Mononuclear cell (primary cell): ENCODE results near the gene PDZK1IP1. TPM values are rescaled to one million over a fixed set of nuclear protein-coding genes. Genes with fewer than 3 reads are reported as not detected.

Source experiments
- H3K27me3 ChIP-seq: 2 replicates; pipeline ENCODE4 v1.6.0; 2011; ENCODE audit warnings: low read length, control low read depth; ENCODE audit not compliant: insufficient read depth
- H3K4me1 ChIP-seq: 2 replicates; pipeline ENCODE4 v1.5.1; 2011; ENCODE audit warnings: mild to moderate bottlenecking, low read length, control low read depth; ENCODE audit not compliant: insufficient read depth
- H3K4me3 ChIP-seq: 2 replicates; pipeline ENCODE4 v1.5.1; 2011; ENCODE audit warnings: mild to moderate bottlenecking, low read length, moderate library complexity
- H3K9me3 ChIP-seq: 2 replicates; pipeline ENCODE4 v1.5.1; 2011; ENCODE audit warnings: low read depth, mild to moderate bottlenecking, control low read depth, low read length
- total RNA-seq: library from RNA; depleted of rRNA; stranded (reverse); fragments of >200 nt; gene quantifications from one replicate; pipeline ENCODE4 v1.2.3, GENCODE V29; 2012

PDZK1IP1 gene
- total RNA-seq, 1 donor, result 3.6 TPM

- Histone ChIP-seq H3K4me1 (peaks cover 29% of the 10 kb centered on the region), H3K4me3 (no peak overlapping the region), H3K27me3 (peaks cover 79% of the 10 kb centered on the region), H3K9me3 (no peaks in the 10 kb centered on the region)
Measured at GRCh38 chr1:47226839-47227215, 37.0 kb upstream of the PDZK1IP1 start.

- peaks cover 24% of the 10 kb centered on the region for H3K4me1 ChIP-seq
- H3K4me3 ChIP-seq, result no peak overlapping the region
- no peaks in the 10 kb centered on the region for H3K9me3 ChIP-seq
- peaks cover 73% of the 10 kb centered on the region for H3K27me3 ChIP-seq
Measured at GRCh38 chr1:47226121-47226838, 36.4 kb upstream of the PDZK1IP1 start.

DNA sequence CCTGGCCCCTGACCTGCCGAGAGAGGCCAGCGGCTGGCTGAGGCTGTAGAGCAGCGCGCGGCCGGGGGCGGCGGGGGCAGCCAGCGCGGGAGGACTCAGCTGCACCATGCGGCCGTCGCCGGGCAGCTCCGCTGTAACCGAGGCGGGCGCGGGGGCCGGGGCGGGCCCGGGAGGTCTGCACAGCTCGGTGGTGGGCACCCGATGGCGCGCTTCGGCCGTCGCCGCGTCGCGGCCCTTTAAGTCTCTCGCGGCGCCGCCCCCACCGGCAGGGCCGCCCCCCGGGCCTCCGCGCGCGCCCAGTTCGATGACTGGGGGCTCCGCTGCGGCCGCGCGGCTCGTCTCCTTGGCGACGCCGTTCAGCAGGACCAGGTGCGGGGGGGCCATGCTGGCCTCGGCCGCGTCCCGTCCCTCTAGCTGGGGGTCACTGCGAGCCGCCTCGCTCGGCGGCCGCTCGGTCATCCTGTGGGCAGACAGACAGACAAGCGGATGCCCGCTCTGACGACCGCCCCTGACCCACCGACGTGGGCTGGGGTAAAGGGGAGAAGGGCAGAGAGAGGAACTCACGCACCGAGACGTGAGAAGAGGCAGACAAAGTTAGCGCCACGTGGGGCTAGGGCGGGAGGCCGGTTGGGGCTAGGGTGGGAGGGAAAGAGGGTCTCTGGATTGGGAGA lies 35.7 kb upstream of the PDZK1IP1 start:
- Histone ChIP-seq H3K27me3 (peaks cover 68% of the 10 kb centered on the region), H3K9me3 (no peaks in the 10 kb centered on the region), H3K4me3 (no peak overlapping the region), H3K4me1 (peaks cover 17% of the 10 kb centered on the region)

GRCh38 chr1:47224676-47225399 lies 35.0 kb upstream of the PDZK1IP1 start:
- peaks cover 60% of the 10 kb centered on the region for H3K27me3 ChIP-seq

DNA sequence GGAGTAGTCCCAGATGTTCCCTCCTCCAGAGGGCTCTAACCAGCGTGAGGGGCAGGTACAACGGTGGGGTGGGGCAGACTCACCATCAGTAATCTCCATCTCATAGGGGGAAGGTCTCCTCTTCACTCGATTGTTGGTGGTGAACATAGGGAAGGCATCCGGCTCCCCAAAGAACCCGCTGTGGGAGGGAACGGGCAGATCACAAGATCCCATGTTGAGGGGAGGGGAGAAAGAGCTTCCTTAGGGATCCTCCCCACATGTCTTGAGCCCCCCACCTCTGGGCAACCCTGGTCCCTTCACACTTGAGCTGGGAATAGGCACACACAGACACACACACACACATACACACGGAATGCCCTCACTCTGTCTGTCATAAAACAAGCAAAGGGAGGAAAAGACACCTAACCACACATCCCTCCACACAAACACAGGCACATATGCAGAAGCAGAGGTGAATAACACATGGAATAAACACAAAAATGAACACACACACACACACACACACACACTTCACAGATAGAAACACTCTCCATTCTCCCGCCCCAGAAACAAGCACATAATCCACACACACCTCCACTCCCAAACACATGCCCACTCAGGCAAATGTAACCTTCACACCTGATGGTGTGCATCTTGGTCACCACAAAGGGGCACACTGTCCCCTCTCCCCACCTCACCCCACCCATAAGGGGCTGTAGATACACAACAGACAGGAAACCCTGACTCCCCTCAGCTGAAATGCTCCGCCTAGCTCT lies 34.3 kb upstream of the PDZK1IP1 start:
- no peak overlapping the region for H3K4me3 ChIP-seq
- H3K27me3 ChIP-seq, result peaks cover 53% of the 10 kb centered on the region
- no peaks in the 10 kb centered on the region for H3K9me3 ChIP-seq
- H3K4me1 ChIP-seq, result peaks cover 4% of the 10 kb centered on the region

More at GRCh38 chr1:47224676-47225399, 35.0 kb upstream of the PDZK1IP1 start:
- Histone ChIP-seq H3K4me1 (peaks cover 10% of the 10 kb centered on the region), H3K9me3 (no peaks in the 10 kb centered on the region), H3K4me3 (no peak overlapping the region)

DNA sequence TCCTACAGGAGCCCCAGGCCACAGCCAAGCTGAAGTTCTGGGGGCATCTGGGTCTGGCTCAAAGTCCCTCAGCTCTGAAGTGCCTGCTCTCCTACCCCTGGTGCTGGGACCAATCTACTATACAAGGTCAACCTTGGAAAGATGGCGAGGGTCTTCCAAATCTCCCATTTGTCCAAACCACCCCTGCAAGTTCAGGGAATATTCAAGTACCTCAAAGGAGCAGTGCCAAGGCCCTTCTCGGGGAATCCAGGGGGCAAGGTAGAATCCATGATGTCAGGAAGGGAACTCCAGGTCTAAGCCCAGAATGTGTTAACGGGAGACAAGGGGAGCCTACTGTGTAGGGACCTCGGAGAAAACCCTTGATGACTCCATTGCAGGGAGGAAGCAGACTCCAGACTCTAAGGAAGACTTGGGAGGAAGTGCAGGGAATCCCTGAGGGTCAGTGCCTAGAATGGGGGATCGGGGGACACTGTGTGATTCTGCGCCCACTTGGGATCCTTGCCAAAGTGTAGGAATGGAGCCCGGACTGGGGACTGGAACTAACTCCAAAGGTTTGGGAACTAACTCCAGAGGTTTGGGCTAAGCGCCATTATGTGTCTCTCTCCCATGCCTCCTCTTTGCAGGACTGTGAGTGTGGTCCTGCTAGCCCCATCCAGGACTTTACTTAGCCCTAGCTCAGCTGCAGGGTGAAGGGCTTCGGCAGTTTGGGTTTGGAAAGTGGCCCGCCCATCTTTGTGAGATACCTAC lies 33.5 kb upstream of the PDZK1IP1 start:
- H3K9me3 ChIP-seq, result no peaks in the 10 kb centered on the region
- H3K4me3 ChIP-seq, result no peak overlapping the region
- peaks cover 4% of the 10 kb centered on the region for H3K4me1 ChIP-seq
- peaks cover 45% of the 10 kb centered on the region for H3K27me3 ChIP-seq

- no peaks in the 10 kb centered on the region for H3K9me3 ChIP-seq
- H3K27me3 ChIP-seq, result peaks cover 37% of the 10 kb centered on the region
- H3K4me1 ChIP-seq, result peaks cover 4% of the 10 kb centered on the region
- no peak overlapping the region for H3K4me3 ChIP-seq
Measured at GRCh38 chr1:47222476-47222875, 32.6 kb upstream of the PDZK1IP1 start.

DNA sequence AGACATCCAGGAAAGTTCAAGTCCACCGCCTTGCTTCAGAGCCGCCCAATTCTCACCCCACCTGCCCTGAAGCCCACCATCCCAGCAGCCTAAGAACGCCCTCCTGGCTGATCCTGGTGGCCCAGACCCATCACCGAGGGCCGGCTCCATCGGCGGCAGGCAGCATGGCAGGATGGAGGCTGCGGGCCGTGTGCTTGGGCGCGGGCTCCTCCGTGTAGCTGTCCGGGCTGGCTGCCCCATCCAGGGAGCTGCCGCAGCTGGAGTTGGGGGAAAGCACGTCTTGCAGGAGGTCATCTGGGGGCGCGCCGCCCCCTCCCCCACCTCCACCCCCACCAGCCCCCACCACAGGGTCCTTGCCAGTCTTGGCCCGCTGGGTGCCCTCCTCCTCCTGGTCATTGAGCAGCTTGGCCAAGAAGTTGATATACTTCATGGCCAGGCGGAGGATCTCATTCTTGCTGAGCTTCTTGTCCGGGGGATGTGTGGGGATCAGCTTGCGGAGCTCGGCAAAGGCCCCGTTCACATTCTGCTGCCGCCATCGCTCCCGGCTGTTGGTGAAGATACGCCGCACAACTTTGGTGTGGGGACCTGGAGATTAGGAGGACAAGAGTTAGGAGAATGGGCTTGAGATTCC lies 29.9 kb upstream of the PDZK1IP1 start:
- Histone ChIP-seq H3K4me1 (no peaks in the 10 kb centered on the region), H3K4me3 (no peak overlapping the region), H3K27me3 (peaks cover 15% of the 10 kb centered on the region), H3K9me3 (no peaks in the 10 kb centered on the region)

GRCh38 chr1:47219001-47219400 lies 29.2 kb upstream of the PDZK1IP1 start:
- H3K27me3 ChIP-seq, result peaks cover 8% of the 10 kb centered on the region
- H3K9me3 ChIP-seq, result no peaks in the 10 kb centered on the region
- H3K4me1 ChIP-seq, result no peaks in the 10 kb centered on the region
- no peak overlapping the region for H3K4me3 ChIP-seq

GRCh38 chr1:47216278-47217059 lies 26.6 kb upstream of the PDZK1IP1 start:
- peaks cover 8% of the 10 kb centered on the region for H3K4me1 ChIP-seq
- H3K27me3 ChIP-seq, result no peaks in the 10 kb centered on the region
- no peaks in the 10 kb centered on the region for H3K9me3 ChIP-seq
- H3K4me3 ChIP-seq, result no peak overlapping the region

DNA sequence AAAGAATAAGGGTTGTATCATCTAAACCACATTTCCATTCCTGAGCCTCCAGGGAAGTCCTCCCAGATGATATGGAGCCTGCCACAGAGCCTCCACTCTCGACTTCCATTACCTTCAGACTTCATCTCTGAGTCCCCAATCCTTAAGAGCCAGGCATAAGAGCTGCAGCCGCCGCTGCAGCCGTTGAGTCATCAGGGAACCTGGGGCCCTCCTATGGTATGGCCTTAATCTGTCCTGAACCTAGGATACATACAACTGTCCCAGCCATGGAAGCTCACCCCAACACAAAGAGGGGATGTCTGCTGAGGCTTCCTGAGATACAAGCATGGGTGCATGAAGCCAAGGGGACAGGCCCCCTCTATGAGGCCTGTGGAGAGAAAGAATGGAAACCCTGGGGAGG lies 25.9 kb upstream of the PDZK1IP1 start:
- Histone ChIP-seq H3K4me1 (peaks cover 8% of the 10 kb centered on the region), H3K9me3 (no peaks in the 10 kb centered on the region), H3K4me3 (no peak overlapping the region), H3K27me3 (no peaks in the 10 kb centered on the region)

DNA sequence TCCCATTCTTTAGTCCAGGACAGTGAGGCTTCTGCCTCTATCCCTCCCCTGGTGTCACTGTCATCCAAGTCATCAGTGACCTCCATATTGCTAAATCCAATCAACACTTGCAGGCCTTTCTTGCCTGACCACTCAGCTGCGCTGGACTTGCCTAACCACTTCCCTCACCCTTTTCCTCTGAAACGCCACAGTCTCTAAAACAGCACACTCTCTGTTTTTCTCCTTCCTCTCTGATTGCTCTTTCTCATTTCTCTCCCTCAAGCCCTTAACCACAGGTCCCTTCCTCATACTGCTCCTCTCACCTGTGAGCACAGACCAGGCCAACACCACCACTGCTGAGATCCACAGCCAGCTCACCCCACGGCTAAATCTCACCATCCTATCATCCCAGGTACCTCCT lies 24.7 kb upstream of the PDZK1IP1 start:
- H3K4me3 ChIP-seq, result no peak overlapping the region
- H3K27me3 ChIP-seq, result no peaks in the 10 kb centered on the region
- peaks cover 8% of the 10 kb centered on the region for H3K4me1 ChIP-seq
- H3K9me3 ChIP-seq, result no peaks in the 10 kb centered on the region

DNA sequence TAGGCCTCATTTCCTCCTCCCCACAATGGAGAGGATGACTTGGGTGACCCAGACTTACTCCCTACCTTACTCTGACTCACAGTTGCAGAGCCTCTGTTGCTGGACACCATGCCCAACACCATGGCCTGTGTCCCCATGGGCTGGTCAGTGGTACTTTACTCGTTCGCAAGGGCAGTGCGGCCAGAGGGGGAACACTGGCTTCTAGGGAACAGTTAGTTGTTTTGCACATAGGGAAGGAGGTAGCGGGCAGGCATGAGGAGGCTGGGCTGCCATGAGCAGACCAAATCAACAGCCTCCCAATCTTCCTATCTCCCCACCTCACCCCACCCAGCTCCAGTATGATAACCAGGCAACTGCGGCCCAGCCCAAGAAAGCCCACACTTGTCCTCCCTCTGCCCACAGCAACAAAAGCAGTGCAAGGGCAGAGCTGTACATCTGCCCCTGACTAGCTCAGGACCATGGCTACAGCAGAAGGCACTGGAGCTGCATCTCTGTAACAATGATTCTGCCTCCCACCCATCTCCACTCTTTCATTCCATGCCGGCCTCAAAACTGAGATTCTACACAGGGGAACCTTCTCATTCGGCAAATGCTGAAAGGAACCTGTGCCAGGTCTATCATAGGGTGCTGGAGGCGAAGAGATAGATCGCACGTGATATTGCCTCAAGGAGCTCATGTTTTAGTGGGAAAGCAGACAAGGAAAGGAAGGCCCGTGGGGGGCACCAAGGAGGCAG lies 23.6 kb upstream of the PDZK1IP1 start:
- no peak overlapping the region for H3K4me3 ChIP-seq
- H3K27me3 ChIP-seq, result no peaks in the 10 kb centered on the region
- H3K4me1 ChIP-seq, result peaks cover 8% of the 10 kb centered on the region
- no peaks in the 10 kb centered on the region for H3K9me3 ChIP-seq
